ENCODE measurements around the gene TBX15.

Gene TBX15

DNA sequence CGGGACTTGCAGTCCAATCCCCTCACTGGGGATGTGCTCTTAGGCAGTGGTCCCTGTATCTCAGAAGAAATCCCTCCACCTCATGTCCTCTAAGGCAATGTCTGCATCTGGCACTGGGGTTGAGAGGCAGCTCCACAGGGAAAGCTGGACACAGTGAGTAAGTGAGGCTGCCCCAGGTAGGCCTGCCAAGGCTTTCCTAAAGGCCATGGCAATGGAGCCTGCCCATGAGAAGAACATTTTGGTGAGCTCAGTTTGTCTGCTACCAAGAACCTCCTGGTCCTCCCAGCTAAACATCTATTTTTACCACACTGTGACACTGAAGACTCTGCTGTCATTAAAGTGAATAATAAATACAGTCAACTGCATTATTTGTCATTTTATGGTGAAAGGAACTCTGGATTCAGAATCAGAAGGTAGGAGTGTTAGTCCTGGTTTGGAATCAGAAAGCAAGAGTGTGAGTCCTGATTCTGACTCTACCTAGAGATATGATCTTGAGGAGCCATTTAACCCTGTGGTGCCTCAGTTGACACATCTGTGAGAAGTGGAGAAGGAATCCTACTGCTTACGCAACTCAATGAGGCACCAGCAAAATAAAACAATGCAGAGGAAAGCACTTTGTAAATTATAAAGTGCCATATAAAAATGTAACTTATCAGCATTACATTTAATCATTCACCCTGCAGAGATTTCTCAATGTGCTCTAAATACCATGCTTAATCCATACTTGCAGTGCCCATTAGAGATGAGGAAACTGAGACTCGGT is 41.0 kb downstream of the TBX15 start:
- Histone ChIP-seq H3K4me3 (ENCODE audit: low read depth, low read length) (no peak overlapping the region), H3K27me3 (replicated peaks) (no peaks in the 10 kb centered on the region), H3K27ac (peak overlapping the region; percentile 48), H3K36me3 (replicated peaks) (no peaks in the 10 kb centered on the region)
- peak; percentile 18 for DNase-seq
- in situ Hi-C loops (cut with HindIII; ENCODE audit: low pct_ligation_motif_present, low sequenced_read_pairs): no loop called here
- TF ChIP-seq, protein P1, sequence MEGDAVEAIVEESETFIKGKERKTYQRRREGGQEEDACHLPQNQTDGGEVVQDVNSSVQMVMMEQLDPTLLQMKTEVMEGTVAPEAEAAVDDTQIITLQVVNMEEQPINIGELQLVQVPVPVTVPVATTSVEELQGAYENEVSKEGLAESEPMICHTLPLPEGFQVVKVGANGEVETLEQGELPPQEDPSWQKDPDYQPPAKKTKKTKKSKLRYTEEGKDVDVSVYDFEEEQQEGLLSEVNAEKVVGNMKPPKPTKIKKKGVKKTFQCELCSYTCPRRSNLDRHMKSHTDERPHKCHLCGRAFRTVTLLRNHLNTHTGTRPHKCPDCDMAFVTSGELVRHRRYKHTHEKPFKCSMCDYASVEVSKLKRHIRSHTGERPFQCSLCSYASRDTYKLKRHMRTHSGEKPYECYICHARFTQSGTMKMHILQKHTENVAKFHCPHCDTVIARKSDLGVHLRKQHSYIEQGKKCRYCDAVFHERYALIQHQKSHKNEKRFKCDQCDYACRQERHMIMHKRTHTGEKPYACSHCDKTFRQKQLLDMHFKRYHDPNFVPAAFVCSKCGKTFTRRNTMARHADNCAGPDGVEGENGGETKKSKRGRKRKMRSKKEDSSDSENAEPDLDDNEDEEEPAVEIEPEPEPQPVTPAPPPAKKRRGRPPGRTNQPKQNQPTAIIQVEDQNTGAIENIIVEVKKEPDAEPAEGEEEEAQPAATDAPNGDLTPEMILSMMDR (IDR thresholded peaks at IDR 0.05; ENCODE audit: low read depth, low read length, missing control alignments): no peak

DNA sequence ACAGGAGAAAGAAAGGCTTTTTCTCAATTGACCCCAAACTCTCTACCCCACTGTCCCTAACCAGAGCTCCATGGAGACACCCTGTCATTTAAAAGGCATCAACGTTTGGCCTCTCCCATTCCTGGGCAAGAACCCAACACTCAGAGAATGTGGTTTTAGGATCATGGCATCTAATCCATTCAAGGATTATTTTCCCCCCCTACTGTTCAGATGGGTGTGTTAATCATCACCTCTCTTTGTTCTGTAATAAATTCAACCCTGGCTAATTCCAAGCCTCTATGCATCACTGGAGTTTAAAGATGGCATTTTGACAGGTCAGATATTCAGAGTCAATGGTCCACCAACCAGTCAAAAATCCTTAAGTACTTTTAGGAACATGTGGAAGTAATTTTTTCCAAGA is 42.7 kb downstream of the TBX15 start:
- H3K27me3 ChIP-seq (replicated peaks): no peaks in the 10 kb centered on the region
- H3K27ac ChIP-seq: no peak overlapping the region
- DNase-seq: peak; percentile 45
- TF ChIP-seq, protein P1 (IDR thresholded peaks at IDR 0.05; ENCODE audit: low read depth, low read length, missing control alignments): no peak
- no peaks in the 10 kb centered on the region for H3K36me3 ChIP-seq (replicated peaks)
- no peak overlapping the region for H3K4me3 ChIP-seq (ENCODE audit: low read depth, low read length)
- in situ Hi-C loops (cut with HindIII; ENCODE audit: low pct_ligation_motif_present, low sequenced_read_pairs): no loop called here

DNA sequence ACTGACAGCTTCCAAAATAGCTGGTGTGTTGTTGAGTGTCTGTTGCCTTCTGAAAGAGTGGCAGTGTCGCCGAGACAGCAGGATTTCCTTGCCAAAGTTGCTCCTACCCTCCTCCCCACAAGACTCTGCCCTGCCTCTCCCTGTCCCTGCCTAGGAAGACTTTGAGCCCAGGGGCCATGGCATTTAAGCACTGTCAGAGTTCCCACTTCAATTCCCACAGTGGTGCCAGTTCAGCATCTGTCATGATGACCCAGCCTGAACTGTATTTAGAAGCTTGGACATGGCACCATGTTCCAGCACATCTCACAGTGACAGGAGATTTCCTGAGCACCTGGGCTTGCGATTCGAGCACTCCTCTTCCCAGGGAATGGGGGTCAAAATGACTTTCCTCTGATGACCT is 43.6 kb downstream of the TBX15 start:
- TF ChIP-seq, protein P1 (IDR thresholded peaks at IDR 0.05; ENCODE audit: low read depth, low read length, missing control alignments): no peak

DNA sequence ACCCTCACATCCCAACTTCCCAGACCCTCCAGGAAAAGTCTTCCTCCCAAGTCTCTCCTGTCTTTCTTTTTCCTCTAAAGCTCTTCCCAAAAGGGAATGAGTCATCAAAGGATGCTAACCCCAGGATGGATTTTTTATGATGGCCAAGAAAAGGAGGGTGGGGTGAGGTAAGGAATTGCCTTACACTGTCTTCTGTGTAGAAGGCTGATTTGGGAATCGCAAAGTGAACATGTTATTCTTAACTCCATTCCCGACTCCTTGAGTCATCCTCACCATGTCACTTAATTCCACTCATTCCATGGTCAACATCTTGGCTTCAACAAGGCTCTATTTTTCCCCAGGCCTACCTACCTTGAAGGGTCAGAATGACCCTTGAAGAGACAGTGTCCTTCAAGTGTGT is 44.0 kb downstream of the TBX15 start:
- peak; percentile 16 for DNase-seq
- in situ Hi-C loops (cut with HindIII; ENCODE audit: low pct_ligation_motif_present, low sequenced_read_pairs): no loop called here
- Histone ChIP-seq H3K36me3 (replicated peaks) (no peaks in the 10 kb centered on the region), H3K27me3 (replicated peaks) (no peaks in the 10 kb centered on the region), H3K4me3 (ENCODE audit: low read depth, low read length) (no peak overlapping the region), H3K27ac (no peak overlapping the region)
- TF ChIP-seq, protein P1 (IDR thresholded peaks at IDR 0.05; ENCODE audit: low read depth, low read length, missing control alignments): no peak

More for the DNA sequence above, 43.6 kb downstream of the TBX15 start:
- H3K27ac ChIP-seq: no peak overlapping the region
- H3K27me3 ChIP-seq (replicated peaks): no peaks in the 10 kb centered on the region
- in situ Hi-C loops (cut with HindIII; ENCODE audit: low pct_ligation_motif_present, low sequenced_read_pairs): no loop called here
- no peak overlapping the region for H3K4me3 ChIP-seq (ENCODE audit: low read depth, low read length)
- no peaks in the 10 kb centered on the region for H3K36me3 ChIP-seq (replicated peaks)
- DNase-seq: no peak

DNA sequence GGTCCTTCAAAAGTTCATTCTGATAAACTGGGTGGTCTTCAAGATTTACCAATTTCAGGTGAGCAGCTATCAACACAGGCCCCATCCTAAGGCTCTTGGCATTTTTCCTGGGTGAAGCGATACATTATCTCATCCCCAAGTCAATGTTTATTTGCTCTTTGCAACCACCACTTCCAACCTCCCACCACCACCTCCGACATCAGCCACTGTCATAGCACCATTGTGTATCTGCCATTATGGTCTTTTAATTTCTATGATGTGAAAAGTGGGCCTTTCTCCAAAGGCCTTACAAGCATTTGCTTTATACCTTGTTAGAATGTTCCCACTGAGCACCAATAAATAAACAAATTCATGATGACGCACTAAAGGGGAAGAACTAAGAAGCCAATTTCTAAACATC is 47.2 kb downstream of the TBX15 start:
- TF ChIP-seq, protein P1 (IDR thresholded peaks at IDR 0.05; ENCODE audit: low read depth, low read length, missing control alignments): no peak
- Histone ChIP-seq H3K36me3 (replicated peaks) (no peaks in the 10 kb centered on the region), H3K4me3 (ENCODE audit: low read depth, low read length) (no peak overlapping the region), H3K27me3 (replicated peaks) (no peaks in the 10 kb centered on the region), H3K27ac (no peak overlapping the region)
- DNase-seq: no peak
- in situ Hi-C loops (cut with HindIII; ENCODE audit: low pct_ligation_motif_present, low sequenced_read_pairs): no loop called here
